Neuronal stem cell (in vitro differentiated cells): Measurements from ENCODE around the gene JAKMIP2.

Source experiments
- DNase-seq: peaks from one replicate; pipeline ENCODE4 v3.0.0-alpha.2; 2013; ENCODE audit warnings: low spot score
- H2AFZ ChIP-seq: one replicate; pipeline ENCODE4 v1.6.1; 2013; ENCODE audit warnings: mild to moderate bottlenecking, low read length, inconsistent platforms
- H2AK5ac ChIP-seq: 2 replicates; pipeline ENCODE4 v1.6.1; 2013; ENCODE audit warnings: low read depth, mild to moderate bottlenecking, inconsistent platforms, low read length, moderate library complexity, mixed read lengths
- H2BK120ac ChIP-seq: 2 replicates; pipeline ENCODE4 v1.6.1; 2013; ENCODE audit warnings: low read depth, mild to moderate bottlenecking, inconsistent platforms, low read length, moderate library complexity, mixed read lengths
- H2BK12ac ChIP-seq: one replicate; pipeline ENCODE4 v1.6.1; 2013; ENCODE audit warnings: low read length, inconsistent platforms
- H2BK15ac ChIP-seq: 2 replicates; pipeline ENCODE4 v1.6.1; 2013; ENCODE audit warnings: mild to moderate bottlenecking, low read length, inconsistent platforms, mixed read lengths
- H2BK5ac ChIP-seq: one replicate; pipeline ENCODE4 v1.6.1; 2013; ENCODE audit warnings: inconsistent platforms, mild to moderate bottlenecking, low read length, moderate library complexity
- H3K14ac ChIP-seq: one replicate; pipeline ENCODE4 v1.6.1; 2013; ENCODE audit warnings: low read length, inconsistent platforms
- H3K18ac ChIP-seq: 2 replicates; pipeline ENCODE4 v1.6.1; 2013; ENCODE audit warnings: low read length, inconsistent platforms
- H3K23ac ChIP-seq: 2 replicates; pipeline ENCODE4 v1.6.1; 2013; ENCODE audit warnings: low read depth, mild to moderate bottlenecking, mixed read lengths, low read length, inconsistent platforms; ENCODE audit not compliant: poor library complexity
- H3K27ac ChIP-seq: replicated peaks from 3 replicates; pipeline ENCODE4 v1.5.1; 2013; ENCODE audit warnings: low read length, inconsistent platforms
- H3K27me3 ChIP-seq, 3 experiments: 2 replicates each; pipeline ENCODE4 v1.6.1; 2013; ENCODE audit warnings: low read length in 3 of 3, mild to moderate bottlenecking in 2 of 3, inconsistent platforms in 1 of 3, low read depth in 1 of 3, mixed read lengths in 1 of 3, moderate library complexity in 1 of 3; ENCODE audit not compliant: control insufficient read depth in 3 of 3, insufficient read depth in 3 of 3
- H3K36me3 ChIP-seq, 2 donors: replicated peaks in 1 of 2; 2 replicates each; pipeline ENCODE4 v1.6.1; 2013; ENCODE audit warnings: low read length in 2 of 2; ENCODE audit not compliant: control insufficient read depth in 2 of 2, insufficient read depth in 2 of 2
- H3K4ac ChIP-seq: 2 replicates; pipeline ENCODE4 v1.6.1; 2013; ENCODE audit warnings: inconsistent platforms, mild to moderate bottlenecking, low read length, moderate library complexity
- H3K4me1 ChIP-seq, 2 donors: 1 replicate in 1 of 2; 2 replicates in 1 of 2; pipeline ENCODE4 v1.6.1; 2013; ENCODE audit warnings: low read length in 2 of 2, low read depth in 1 of 2; ENCODE audit not compliant: control insufficient read depth in 2 of 2, insufficient read depth in 1 of 2
- H3K4me2 ChIP-seq: one replicate; pipeline ENCODE4 v1.6.1; 2013; ENCODE audit warnings: mild to moderate bottlenecking, low read length, inconsistent platforms; ENCODE audit not compliant: insufficient read depth, poor library complexity, severe bottlenecking
- H3K4me3 ChIP-seq, 2 donors: 2 replicates each; pipeline ENCODE4 v1.5.1; 2013; ENCODE audit warnings: low read length in 2 of 2, mild to moderate bottlenecking in 2 of 2, inconsistent platforms in 1 of 2, moderate library complexity in 1 of 2
- H3K79me1 ChIP-seq: one replicate; pipeline ENCODE4 v1.6.1; 2013; ENCODE audit warnings: low read depth, mild to moderate bottlenecking, inconsistent platforms, low read length, moderate library complexity
- H3K9ac ChIP-seq: one replicate; pipeline ENCODE4 v1.6.1; 2013; ENCODE audit warnings: mild to moderate bottlenecking, low read depth, low read length, inconsistent platforms; ENCODE audit not compliant: poor library complexity
- H3K9me3 ChIP-seq, 2 donors: replicated peaks in 1 of 2; 2 replicates each; pipeline versions ENCODE3 to v1.6.1; 2013; ENCODE audit warnings: low read length in 2 of 2, mild to moderate bottlenecking in 2 of 2, inconsistent platforms in 1 of 2, low read depth in 1 of 2, mixed read lengths in 1 of 2, moderate library complexity in 1 of 2; ENCODE audit not compliant: control insufficient read depth in 2 of 2, insufficient read depth in 1 of 2
- H4K8ac ChIP-seq: one replicate; pipeline ENCODE4 v1.6.1; 2013; ENCODE audit warnings: low read depth, mild to moderate bottlenecking, inconsistent platforms, low read length, moderate library complexity
- H4K91ac ChIP-seq: one replicate; pipeline ENCODE4 v1.6.1; 2013; ENCODE audit warnings: low read length, low read depth, mild to moderate bottlenecking, inconsistent platforms; ENCODE audit not compliant: poor library complexity
- WGBS, 2 donors: extraction: QIAGEN DNeasy Blood & Tissue Kit; methylation state at CpG; one replicate each; pipeline ENCODE4 v1.1.7; 2013; ENCODE audit warnings: missing lambda C conversion rate in 2 of 2, mixed read lengths in 1 of 2; ENCODE audit not compliant: insufficient read length in 2 of 2, insufficient replicate concordance in 1 of 2; ENCODE audit errors: extremely low coverage in 2 of 2; 5-methylcytosine and 5-hydroxymethylcytosine counted together

JAKMIP2 gene

GRCh38 chr5:147591120-147591519 lies 191.4 kb downstream of the JAKMIP2 start:
- Histone ChIP-seq H3K14ac (no peak overlapping the region), H4K8ac (no peak overlapping the region), H2BK12ac (no peak overlapping the region), H3K4me2 (no peak overlapping the region), H3K4ac (no peak overlapping the region), H3K18ac (no peak overlapping the region), H3K23ac (no peak overlapping the region), H3K9me3 (peaks cover 4 to 8% of the 10 kb centered on the region in 2 donors), H2BK15ac (no peak overlapping the region), H2AK5ac (no peak overlapping the region), H3K27ac (no peak overlapping the region), H2BK5ac (no peak overlapping the region), H2BK120ac (no peak overlapping the region), H3K9ac (no peak overlapping the region), H3K4me3 (no peak overlapping the region), H3K36me3 (peaks cover 4 to 28% of the 10 kb centered on the region in 2 donors), H3K27me3 (no peaks in the 10 kb centered on the region), H2AFZ (no peak overlapping the region), H3K79me1 (no peaks in the 10 kb centered on the region), H3K4me1 (no peaks in the 10 kb centered on the region), H4K91ac (no peak overlapping the region)
- no peak for DNase-seq
- no CpG with 5 or more reads among the region's 1 CpG for WGBS, 2 donors

- no peak overlapping the region for H4K8ac ChIP-seq
- H2AK5ac ChIP-seq = no peak overlapping the region
- H3K4me1 ChIP-seq = no peaks in the 10 kb centered on the region
- no peak overlapping the region for H3K27ac ChIP-seq
- H3K9me3 ChIP-seq = peaks cover 0 to 8% of the 10 kb centered on the region in 2 donors
- H3K36me3 ChIP-seq = peaks cover 1 to 21% of the 10 kb centered on the region in 2 donors
- no peak overlapping the region for H3K14ac ChIP-seq
- no peaks in the 10 kb centered on the region for H3K79me1 ChIP-seq
- no peak overlapping the region for H3K4me2 ChIP-seq
- H2BK15ac ChIP-seq = no peak overlapping the region
- H3K18ac ChIP-seq = no peak overlapping the region
- H2AFZ ChIP-seq = no peak overlapping the region
- no peak overlapping the region for H3K4me3 ChIP-seq
- H2BK5ac ChIP-seq = no peak overlapping the region
- no peak overlapping the region for H3K4ac ChIP-seq
- no peaks in the 10 kb centered on the region for H3K27me3 ChIP-seq
- H4K91ac ChIP-seq = no peak overlapping the region
- H3K9ac ChIP-seq = no peak overlapping the region
- H3K23ac ChIP-seq = no peak overlapping the region
- H2BK12ac ChIP-seq = no peak overlapping the region
- H2BK120ac ChIP-seq = no peak overlapping the region
- no peak for DNase-seq
Measured at GRCh38 chr5:147590096-147590495, 192.4 kb downstream of the JAKMIP2 start.

- Histone ChIP-seq H3K23ac (no peak overlapping the region), H3K27me3 (no peaks in the 10 kb centered on the region), H2AFZ (no peak overlapping the region), H2BK5ac (no peak overlapping the region), H2BK12ac (no peak overlapping the region), H3K4me3 (no peak overlapping the region), H3K14ac (no peak overlapping the region), H2BK15ac (no peak overlapping the region), H3K27ac (no peak overlapping the region), H2BK120ac (no peak overlapping the region), H3K4me1 (no peaks in the 10 kb centered on the region), H3K36me3 (peaks cover 1 to 14% of the 10 kb centered on the region in 2 donors), H3K9ac (no peak overlapping the region), H2AK5ac (no peak overlapping the region), H3K4ac (no peak overlapping the region), H3K9me3 (no peaks in the 10 kb centered on the region), H3K79me1 (no peaks in the 10 kb centered on the region), H4K8ac (no peak overlapping the region), H3K4me2 (no peak overlapping the region), H4K91ac (no peak overlapping the region), H3K18ac (no peak overlapping the region)
- WGBS, 2 donors = no CpG with 5 or more reads among the region's 1 CpG
- no peak for DNase-seq
Measured at GRCh38 chr5:147586832-147587231, 195.7 kb downstream of the JAKMIP2 start.

GRCh38 chr5:147586221-147586620 lies 196.3 kb downstream of the JAKMIP2 start:
- H3K23ac ChIP-seq = no peak overlapping the region
- no peak overlapping the region for H3K4me3 ChIP-seq
- H2AK5ac ChIP-seq = no peak overlapping the region
- H2BK15ac ChIP-seq = no peak overlapping the region
- H4K8ac ChIP-seq = no peak overlapping the region
- no peak overlapping the region for H3K18ac ChIP-seq
- no peaks in the 10 kb centered on the region for H3K27me3 ChIP-seq
- no peaks in the 10 kb centered on the region for H3K4me1 ChIP-seq
- WGBS, 2 donors = no CpG with 5 or more reads among the region's 4 CpGs
- no peak for DNase-seq
- H3K14ac ChIP-seq = no peak overlapping the region
- no peak overlapping the region for H2BK120ac ChIP-seq
- H3K9me3 ChIP-seq = no peaks in the 10 kb centered on the region
- no peaks in the 10 kb centered on the region for H3K79me1 ChIP-seq
- H2BK12ac ChIP-seq = no peak overlapping the region
- no peak overlapping the region for H4K91ac ChIP-seq
- no peak overlapping the region for H3K9ac ChIP-seq
- H3K4me2 ChIP-seq = no peak overlapping the region
- H3K36me3 ChIP-seq = peaks cover 1 to 10% of the 10 kb centered on the region in 2 donors
- H3K4ac ChIP-seq = no peak overlapping the region
- no peak overlapping the region for H2AFZ ChIP-seq
- no peak overlapping the region for H3K27ac ChIP-seq
- H2BK5ac ChIP-seq = no peak overlapping the region
